HG03159 (cell line): ENCODE data around the gene RGS6.
"Not testable (repeated sequence)": the region's sequence is repeated elsewhere in the genome, so short reads cannot be mapped to it uniquely, and the experiment has no call there.

Experiments
- ATAC-seq: cut with Tn5 transposase; IDR thresholded peaks from one replicate; pipeline ENCODE4 v1.9.1; 2021; ENCODE audit warnings: mild to moderate bottlenecking, moderate library complexity; ENCODE audit not compliant: unreplicated experiment

RGS6 gene

DNA sequence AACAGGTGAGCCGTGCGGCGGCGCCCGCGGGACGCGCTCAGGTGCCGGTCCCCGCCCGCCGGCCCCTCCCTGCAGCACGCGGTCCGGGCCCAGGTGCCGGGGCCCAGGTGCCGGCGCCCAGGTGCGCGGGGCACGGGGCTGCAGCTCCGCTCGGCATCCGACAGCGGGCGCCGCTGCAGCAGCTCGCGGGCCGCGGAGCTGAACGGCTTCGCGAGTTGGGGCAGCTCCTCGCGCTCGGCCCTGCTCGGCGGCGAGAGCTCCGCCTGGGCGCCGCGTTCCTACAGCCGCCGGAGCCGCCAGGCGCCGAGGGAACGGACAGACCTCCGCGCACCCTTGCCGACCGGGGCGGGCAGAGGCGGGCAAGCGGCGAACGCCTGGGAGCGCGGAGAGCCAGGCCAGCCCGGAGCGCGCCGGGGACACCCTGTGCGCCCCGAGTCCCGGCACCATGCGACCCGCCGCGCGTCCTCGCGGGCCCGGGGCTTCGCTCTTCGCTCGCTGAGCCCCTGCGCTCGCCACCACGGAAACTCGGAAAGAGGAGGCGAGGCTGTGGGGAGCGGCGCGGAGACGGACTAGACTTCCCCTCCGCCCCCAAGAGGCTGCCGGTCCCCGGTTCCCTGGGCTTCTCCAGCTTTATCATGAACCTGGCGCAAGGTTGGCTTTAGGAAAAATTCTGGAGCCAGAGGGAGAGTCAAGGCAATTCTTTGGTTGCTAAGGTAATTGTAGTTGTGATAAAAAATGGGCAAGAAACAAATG, at the start of gene RGS6:
Gene RGS6 (plus strand): TSS at position 201 of the 753 bp plus-strand sequence.
- no peak for ATAC-seq

DNA sequence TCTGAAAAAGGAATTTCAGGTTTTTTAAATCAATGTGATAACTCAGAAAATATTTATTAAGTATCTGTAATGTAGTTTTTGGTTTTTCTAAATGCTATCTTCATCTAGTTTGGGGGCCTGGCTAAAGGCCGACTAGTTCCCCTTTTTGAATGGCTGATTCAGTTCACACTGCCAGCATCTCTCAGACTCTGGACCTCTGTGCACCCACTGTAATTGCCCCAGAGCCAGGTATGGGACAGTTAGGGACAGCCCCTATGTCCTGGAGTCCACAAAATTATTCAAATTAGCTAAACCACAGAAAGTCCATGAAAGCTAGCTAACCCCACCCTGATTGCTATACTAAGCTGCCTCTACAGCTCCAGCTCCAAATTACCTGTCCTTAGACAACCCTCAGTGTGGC, 49.1 kb upstream of the RGS6 start:
- no peak for ATAC-seq

DNA sequence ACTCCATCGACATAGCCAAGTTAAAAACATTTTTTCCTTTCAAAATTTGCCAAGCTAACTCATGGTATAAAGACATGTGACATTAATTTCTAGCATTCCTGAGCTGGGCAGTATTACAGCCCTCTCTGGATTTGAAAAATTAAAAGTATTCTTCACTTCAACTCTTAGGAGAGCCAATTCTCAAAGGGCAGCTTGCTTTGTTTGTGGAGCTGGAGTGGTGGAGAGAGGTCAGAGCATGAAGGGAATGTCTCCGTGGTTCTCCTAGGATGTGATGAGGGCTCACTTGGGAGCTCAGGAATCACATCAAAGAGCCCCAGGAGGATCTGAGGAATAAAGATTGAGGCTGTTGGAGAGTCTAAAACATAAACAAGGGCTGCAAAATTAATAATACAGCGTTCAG, 46.9 kb upstream of the RGS6 start:
- no peak for ATAC-seq

DNA sequence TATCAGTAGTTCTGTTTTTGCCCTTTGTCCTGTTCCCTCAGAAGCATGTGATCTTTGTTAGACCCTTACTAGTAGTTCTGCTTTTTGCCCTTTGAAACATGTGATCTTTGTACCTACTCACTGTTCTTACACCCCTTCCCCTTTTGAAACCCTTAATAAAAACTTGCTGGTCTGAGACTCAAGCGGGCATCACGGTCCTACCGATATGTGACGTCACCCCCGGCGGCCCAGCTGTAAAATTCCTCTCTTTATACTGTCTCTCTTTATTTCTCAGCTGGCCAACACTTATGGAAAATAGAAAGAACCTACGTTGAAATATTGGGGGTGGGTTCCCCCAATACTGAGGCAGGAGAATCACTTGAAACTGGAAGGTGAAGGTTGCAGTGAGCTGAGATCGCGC, 44.4 kb upstream of the RGS6 start:
- ATAC-seq: not testable (repeated sequence)

DNA sequence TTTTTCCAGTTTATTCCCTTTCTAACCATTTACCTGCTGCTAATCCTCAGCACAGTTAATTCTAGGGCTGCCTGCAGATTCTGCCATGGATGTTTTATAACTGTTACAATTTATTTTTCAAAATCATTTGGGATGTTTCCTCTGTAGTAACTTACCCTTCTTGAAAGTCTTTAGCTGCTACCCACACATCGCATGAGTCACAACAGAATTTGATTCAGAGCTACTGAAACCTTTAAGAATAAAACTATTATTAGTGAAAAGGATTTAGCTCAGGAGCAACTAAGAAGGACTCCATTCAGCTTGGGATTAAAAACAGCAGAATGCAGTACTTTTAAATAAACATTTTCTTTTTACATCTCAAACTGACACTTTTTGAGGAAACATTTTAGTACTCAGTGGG, 41.7 kb upstream of the RGS6 start:
- ATAC-seq: no peak

DNA sequence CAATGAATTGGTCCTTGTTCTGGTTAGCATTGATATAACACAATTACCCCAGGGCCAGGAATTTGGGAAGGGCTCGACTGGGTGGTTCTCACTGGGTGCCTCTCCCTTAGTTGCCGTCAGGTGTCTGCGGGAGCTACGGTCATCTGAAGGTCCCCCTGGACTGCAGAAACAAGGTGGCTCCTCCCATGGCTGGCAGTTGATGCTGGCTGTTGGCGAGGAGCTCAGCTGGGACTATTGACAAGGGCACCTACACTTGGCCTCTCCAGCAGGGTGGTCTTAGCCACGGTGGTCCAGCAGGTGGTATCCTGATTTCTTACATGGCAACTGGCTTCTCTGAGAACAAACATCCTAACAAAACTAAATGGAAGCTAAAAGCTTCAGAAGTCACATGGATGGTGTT, 41.0 kb upstream of the RGS6 start:
- ATAC-seq: no peak

DNA sequence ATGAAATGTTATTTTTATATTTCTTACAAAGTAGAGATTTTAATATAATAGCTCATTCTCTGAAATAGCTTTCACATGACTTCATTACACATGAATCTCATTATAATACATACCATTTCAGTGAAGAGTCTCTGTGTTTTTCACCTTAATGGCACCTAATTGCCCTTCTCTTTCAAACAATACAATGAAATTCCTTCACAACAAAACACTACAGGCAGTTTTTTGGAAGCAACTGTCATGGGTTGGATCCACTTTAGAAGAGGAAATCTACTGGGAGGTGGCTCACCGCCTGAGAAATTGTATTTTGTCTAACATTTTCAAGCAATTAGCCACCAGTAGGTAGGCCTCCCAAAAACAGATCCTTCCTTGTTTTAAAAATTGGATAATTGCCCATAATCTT, 40.3 kb upstream of the RGS6 start:
- no peak for ATAC-seq

DNA sequence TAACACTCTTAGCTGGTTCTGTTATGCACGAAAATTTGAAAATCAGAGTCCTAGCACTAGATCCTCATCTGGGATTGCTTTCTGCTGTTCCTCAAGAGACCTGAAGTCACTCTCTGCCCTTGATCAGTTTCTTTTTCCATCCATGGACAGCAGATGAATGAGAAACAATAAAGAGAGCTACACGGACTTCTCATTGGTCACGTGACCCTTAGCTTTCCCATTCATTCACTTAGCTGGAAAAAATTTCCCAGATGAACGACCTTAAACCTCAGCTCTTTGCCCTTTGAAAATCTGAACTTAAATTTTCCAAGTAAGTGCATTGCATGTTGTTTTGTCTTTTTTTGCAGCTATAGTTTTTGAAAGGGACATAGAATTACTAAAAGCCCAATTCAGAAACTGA, 27.2 kb upstream of the RGS6 start:
- ATAC-seq: no peak

DNA sequence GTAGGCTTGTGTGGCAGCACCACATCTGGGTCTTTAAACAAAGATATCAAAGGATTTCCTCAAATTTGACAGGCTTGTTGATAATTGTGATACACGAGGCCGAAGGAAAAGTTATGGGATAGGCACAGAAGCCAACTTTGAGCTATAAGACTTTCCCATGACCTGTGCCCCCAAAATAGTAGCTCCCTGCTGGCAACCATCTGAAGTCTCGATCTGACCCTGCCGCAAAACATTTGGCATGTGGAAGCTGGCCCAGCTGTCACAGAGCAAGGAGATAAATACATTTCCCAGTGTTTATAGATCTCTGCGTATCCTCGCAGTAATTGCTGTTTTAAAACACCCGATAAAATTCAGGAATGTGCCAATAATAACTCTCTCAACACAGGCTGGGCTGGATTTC, 26.4 kb upstream of the RGS6 start:
- no peak for ATAC-seq

DNA sequence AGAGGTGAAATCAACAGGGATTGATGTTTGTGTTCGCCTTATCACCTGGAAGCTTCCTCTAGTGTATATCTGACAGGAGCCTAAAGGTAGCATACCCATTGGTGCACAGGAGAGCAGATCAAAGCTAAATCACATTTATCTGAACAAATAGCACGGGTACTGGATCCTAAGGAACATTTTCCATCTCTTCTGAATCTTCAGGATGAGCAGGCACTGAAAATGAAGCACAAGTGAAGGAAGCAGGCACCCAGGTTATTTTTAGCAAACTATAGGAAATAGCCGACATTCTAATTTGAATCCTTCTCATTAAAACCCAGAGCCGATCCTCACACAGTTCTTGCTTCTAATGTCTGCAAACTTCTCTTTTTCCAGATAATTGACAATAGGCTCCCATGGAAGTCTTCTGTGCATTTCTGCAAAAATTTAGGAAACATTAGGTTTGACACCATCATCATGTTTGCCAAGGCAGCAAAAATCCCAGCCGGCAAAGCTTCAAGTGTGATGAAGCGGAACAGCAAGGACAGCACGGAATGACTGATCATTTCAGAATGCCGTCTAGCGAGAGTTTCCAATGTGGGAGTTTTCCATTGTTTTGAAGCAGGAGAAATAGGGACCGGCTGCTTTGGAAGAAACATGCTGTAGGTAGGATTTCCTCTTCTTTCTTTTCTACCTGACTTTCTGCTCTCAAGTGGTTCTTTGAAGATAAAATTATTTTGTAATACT, 24.3 kb upstream of the RGS6 start:
- ATAC-seq: no peak

DNA sequence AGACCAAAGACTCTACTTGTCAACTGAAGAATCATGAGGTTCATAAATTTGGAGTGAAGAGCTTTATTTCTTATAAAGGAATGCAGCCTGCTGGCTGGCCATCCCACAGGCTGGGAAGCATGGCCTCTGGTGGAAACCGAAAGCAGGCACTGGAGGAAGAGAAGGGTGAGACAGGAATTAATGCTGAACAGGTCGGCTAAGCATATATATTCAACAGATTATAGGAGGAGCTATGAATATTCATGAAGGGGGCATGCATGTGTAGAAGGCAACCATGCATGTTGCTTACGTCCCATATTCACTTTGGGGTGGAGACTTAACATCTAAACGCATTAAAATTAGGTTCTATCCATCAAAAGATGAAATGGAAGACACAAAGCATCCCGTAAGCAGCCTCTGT, 20.6 kb upstream of the RGS6 start:
- ATAC-seq: no peak

DNA sequence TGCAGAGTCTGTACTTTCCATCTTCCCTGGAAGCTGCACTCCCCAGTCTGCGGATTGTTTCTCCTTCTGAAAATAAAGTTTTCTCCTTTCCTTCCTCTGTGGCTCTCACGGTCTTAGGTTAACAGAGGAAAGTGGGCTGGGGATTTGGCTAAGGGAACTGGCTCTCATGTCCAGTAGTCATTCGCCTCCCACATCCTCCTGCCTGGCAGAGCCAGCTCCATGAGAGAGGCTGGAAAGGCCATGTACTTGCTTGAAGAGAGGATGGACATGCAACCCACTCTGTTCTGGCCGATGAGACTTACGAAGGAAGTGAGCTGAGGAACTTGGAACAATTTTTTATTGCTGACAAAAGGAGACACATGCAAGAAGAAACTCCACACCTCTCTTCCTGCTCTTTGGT, 18.9 kb upstream of the RGS6 start:
- no peak for ATAC-seq

DNA sequence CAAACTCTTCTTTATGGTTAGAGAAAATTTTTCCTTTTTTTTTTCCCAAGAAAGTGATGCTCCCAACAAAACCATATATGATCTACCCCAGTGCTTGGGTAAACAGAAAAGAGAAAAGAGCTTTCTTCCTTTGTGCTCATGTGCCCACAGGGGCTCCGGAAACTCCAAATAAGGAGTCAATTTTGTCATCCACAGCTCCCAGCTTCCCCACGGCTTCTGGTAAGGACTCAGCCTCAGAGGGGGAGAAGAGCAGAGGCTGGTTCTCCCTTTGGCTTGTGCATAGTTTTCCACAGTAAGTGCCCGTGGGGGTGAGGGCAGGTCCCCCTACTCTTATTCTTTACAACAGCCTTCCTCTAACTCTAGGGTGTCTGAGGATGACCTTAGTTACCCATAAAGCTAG, 13.3 kb upstream of the RGS6 start:
- no peak for ATAC-seq

DNA sequence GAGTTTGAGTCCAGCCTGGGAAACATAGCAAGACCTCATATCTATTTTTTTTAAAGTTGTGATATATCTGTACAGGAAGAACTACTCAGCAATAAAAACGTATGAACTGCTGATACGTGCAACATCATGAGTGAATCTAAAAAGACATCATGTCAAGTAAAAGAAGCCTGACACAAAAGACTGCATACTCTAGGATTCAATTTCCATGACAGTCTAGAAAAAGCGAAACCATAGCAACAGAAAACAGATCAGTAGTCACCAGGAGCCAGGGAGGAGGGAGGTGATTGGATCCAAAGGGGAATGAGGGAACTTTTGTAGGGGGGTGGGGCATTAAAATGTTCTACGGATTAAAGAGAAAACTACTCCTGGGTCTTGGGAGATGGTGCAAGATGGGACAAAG, 8.7 kb upstream of the RGS6 start:
- ATAC-seq: no peak

DNA sequence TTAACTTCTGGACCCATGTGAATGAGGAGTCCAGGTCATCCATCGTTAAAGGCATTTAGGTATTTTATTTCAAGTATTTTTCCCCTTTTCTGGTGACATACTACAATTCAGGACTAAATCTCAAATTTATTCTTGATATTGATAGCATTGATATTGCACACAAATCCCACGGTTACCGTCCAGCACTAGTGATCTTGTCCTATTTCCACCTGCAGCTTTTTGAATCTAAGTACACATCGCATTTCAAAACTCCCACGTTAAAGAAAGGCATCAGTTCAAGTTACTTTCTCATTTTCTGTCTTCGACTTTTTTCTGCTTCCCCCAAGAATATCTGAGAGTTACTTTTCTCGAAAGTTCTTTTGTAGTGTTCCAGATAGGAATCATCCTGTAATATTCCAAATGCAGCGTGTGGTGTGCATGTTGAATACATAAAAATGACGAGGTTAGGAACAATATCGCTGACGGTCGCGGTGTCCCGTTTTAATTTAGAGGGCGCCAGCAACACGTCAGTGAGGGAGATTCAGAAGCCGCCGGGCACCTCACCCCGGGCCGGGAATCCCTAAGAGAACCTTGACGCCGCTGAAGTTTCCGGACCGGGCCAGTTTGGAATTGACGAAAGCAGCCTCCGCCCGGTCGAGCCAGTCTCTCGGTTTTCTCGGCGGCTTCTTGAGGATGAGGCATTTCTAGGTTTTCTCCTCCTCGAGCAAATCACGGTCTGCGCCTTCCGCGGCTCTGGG, 569 bp upstream of the RGS6 start:
- no peak for ATAC-seq

DNA sequence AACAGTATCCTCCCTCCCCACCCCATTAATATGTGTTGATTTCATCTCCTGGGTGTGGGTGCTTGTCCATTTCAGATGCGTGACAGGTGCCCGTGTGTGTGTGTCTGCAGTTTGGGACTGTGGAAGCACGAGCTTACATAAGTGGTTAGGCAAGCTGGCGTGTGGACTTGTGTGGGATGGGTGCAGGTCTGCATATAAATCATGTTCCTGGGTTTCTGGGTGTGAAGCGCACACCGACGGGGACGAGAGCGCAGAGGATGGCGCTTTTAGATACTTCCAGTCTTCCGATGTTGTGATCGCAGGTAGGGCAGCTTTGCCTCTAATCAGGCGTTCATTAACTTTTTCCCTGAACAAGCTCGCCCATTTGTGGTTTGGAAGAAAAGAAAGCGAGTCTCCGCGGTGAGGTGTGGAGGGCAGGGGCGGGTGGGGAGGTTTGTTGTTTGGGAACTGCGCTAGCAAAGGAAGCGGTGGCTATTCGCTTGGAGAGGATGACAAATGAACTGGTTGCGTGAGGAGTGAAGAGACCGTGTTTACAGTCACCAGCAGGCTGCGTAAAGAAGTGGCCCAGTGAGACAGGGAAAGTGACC, 865 bp downstream of the RGS6 start:
- no peak for ATAC-seq

DNA sequence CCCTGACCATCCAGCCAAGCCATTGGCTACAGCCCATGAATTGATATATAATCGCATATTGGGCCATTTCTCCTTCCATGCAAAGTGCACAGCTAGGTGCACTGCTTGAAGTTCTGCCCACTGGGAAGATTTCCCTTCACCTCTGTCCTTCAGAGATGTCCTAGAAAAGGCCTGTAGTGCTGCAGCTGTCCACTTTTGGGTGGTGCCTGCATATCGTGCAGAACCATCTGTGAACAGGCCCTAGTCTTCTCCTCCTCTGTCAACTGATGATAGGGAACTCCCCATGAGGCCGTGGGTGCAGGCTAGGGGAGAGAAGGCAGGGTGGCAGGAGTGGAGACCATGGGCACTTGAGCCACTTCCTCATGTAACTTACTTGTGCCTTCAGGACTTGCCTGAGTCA, 6.0 kb downstream of the RGS6 start:
- ATAC-seq: not testable (repeated sequence)

DNA sequence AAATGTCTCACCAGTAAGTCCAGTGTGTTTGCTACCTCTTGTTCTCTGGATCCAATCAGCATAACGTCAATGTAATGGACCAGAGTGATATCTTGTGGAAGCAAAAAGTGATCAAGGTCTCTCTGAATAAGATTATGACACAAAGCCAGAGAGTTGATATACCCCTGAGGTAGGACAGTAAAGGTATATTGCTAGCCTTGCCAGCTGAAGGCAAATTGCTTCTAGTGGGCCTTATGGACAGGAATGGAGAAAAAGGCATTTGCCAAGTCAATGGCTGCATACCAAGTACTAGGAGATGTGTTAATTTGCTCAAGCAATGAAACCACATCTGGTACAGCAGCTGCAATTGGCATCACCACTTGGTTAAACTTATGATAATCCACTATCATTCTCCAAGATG, 7.1 kb downstream of the RGS6 start:
- not testable (repeated sequence) for ATAC-seq

DNA sequence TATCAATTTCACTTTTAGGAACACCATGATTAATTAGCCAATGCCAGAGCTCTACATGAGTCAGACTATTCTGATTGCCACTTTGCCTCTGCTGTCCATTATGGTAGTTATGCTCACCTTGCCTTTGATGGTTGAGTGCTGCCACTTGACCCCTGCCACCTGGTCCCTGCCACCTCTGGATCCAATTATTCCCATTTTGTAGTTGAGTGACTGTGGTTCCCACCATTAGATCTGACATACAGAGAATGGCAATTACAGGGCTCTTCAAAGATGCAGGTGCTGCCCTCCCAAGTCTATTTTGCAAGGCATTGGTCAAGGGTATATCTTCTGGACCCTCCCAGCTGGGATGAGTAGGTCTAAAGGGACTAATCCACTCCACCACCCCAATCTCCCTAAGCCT, 8.3 kb downstream of the RGS6 start:
- ATAC-seq: not testable (repeated sequence)

DNA sequence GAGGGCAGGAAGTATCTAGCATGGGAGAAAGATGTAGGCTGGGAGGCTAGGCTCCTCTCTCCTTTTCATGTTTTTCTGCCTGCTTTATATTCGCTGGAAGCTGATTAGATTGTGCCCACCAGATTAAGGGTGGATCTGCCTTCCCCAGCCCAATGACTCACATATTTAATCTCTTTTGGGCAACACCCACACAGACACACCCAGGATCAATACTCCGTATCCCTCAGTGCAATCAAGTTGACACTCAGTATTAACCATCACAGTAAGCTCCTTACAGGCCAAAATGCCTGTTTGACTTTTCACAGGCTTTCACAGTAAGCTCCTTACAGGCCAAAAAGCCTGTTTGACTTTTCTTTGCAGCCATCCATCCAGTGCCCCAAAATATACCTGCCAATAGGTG, 9.4 kb downstream of the RGS6 start:
- ATAC-seq: not testable (repeated sequence)

DNA sequence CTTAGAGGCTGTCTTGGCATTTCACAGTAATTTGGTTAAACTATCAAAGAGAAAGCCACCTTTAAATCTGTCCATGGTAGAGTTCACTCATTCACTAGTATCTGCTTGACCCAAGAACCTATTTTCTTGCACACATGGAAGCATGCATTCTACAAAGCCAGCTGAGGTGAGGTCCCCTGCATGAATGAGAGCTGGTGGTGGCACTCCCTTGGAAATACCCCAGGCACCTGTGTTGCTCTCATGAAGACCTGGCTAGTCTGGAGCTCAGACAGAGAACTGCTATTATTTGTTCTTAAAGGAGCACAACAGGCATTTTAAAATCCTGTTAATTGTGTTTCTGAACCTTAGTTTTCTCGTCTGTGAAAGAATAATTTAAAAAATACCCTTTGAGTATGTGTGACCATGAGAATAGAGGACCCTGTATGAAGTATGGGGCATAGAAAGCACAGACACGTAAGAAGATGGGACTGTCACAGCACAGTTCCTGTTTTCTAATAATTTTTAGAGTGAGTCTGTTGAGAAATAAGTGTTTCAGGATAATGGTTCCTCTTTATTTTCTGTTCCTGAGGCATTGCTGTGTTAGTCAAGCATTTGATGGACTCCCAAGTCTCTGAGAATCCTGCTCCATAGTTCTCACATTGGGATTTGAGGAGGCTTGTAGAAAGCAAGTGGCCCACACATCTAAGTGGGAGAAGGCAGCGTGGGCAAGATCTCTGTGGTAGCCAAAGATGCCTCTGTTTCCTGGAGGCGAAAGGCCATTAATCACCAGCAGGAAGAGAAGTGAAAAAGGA, 10.9 kb downstream of the RGS6 start:
- no peak for ATAC-seq
